Activated naive CD4-positive, alpha-beta T cell treated with anti-CD3 and anti-CD28 coated beads, Interleukin-2, amount 50 U/mL, for 24 hours (primary cell): ENCODE measurements around the gene ODAD2.

Experiments
- H3K27ac Mint-ChIP-seq: one replicate; pipeline ENCODE4 v1.8.0; 2021; ENCODE audit warnings: mild to moderate bottlenecking, mixed read lengths
- H3K27me3 Mint-ChIP-seq: one replicate; pipeline ENCODE4 v1.8.0; 2021; ENCODE audit warnings: mixed read lengths
- H3K36me3 Mint-ChIP-seq: one replicate; pipeline ENCODE4 v1.8.0; 2021; ENCODE audit warnings: mixed read lengths
- H3K4me1 Mint-ChIP-seq: one replicate; pipeline ENCODE4 v1.8.0; 2021; ENCODE audit warnings: mixed read lengths
- H3K4me3 Mint-ChIP-seq: one replicate; pipeline ENCODE4 v1.8.0; 2021; ENCODE audit warnings: mild to moderate bottlenecking, mixed read lengths
- H3K9me3 Mint-ChIP-seq: one replicate; pipeline ENCODE4 v1.8.0; 2021; ENCODE audit warnings: mixed read lengths

ODAD2 gene

GRCh38 chr10:27779462-27780015 is 219.3 kb downstream of the ODAD2 start:
- no peak overlapping the region for H3K27ac Mint-ChIP-seq
- H3K27me3 Mint-ChIP-seq = peaks cover 17% of the 10 kb centered on the region
- H3K9me3 Mint-ChIP-seq = no peaks in the 10 kb centered on the region
- peaks cover 2% of the 10 kb centered on the region for H3K36me3 Mint-ChIP-seq
- H3K4me1 Mint-ChIP-seq = no peaks in the 10 kb centered on the region
- H3K4me3 Mint-ChIP-seq = no peak overlapping the region

GRCh38 chr10:27774831-27775230 is 224.0 kb downstream of the ODAD2 start:
- Mint-ChIP-seq H3K4me3 (no peak overlapping the region), H3K36me3 (no peaks in the 10 kb centered on the region), H3K4me1 (no peaks in the 10 kb centered on the region), H3K27ac (no peak overlapping the region), H3K9me3 (no peaks in the 10 kb centered on the region), H3K27me3 (peaks cover 29% of the 10 kb centered on the region)

GRCh38 chr10:27771231-27771630 is 227.6 kb downstream of the ODAD2 start:
- Mint-ChIP-seq H3K36me3 (no peaks in the 10 kb centered on the region), H3K9me3 (no peaks in the 10 kb centered on the region), H3K27me3 (peaks cover 22% of the 10 kb centered on the region), H3K4me3 (no peak overlapping the region), H3K27ac (no peak overlapping the region), H3K4me1 (no peaks in the 10 kb centered on the region)

- Mint-ChIP-seq H3K4me3 (no peak overlapping the region), H3K27me3 (peaks cover 19% of the 10 kb centered on the region), H3K4me1 (no peaks in the 10 kb centered on the region), H3K36me3 (no peaks in the 10 kb centered on the region), H3K9me3 (no peaks in the 10 kb centered on the region), H3K27ac (no peak overlapping the region)
Measured at GRCh38 chr10:27770181-27770580, 228.7 kb downstream of the ODAD2 start.
